MM.1S (cell line): ENCODE data around the gene HDGF.

Experiments
- EZH2 ChIP-seq: fragments of 300-600 bp; sonication (generic); optimal IDR thresholded peaks from 2 replicates; pipeline ENCODE3; 2017; ENCODE audit warnings: low read depth, mild to moderate bottlenecking, antibody characterized with exemption, low read length, mixed read lengths
- EZH2phosphoT487 ChIP-seq: fragments of 300-600 bp; sonication (generic); IDR thresholded peaks from 2 replicates; pipeline ENCODE4 v1.6.1; 2018; ENCODE audit warnings: antibody characterized with exemption, low read length
- TF ChIP-seq, protein P1 (sequence below): fragments of 300-600 bp; sonication (generic); IDR thresholded peaks from 2 replicates; pipeline ENCODE4 v1.5.1; 2016; ENCODE audit warnings: antibody characterized with exemption, low read length, mixed read lengths

DNA sequence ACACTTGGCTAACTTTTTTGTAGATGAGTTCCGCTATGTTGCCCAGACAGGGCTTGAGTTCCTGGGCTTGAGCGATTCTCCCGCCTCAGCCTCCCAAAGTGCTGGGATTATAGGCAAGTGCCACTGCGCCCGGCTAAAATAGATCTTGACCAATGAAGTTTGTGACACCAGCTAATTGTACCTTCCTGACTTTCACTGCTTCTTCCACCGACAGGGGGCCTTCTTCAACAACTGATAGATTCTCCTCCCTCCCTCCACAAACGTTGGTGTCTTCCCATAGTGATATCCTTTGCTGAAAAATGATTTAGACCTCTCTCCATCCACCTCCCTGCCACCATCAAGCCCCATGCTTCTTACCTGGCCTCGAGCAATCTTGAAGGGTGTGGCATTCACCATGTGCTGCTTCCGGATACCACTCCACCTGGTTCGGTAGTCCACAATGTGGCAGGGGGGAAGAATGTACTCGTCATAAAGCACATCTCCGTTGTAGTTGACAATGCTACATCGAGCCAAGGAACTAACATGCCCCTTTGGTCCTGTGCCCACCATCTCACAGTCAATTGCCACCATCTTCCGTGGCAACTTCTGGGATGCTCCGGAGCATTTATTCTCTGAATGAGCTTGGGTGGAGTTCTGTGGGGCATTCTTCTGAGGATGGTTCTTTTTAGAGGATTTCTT, 24.8 kb downstream of the HDGF start:
- TF ChIP-seq, protein P1, sequence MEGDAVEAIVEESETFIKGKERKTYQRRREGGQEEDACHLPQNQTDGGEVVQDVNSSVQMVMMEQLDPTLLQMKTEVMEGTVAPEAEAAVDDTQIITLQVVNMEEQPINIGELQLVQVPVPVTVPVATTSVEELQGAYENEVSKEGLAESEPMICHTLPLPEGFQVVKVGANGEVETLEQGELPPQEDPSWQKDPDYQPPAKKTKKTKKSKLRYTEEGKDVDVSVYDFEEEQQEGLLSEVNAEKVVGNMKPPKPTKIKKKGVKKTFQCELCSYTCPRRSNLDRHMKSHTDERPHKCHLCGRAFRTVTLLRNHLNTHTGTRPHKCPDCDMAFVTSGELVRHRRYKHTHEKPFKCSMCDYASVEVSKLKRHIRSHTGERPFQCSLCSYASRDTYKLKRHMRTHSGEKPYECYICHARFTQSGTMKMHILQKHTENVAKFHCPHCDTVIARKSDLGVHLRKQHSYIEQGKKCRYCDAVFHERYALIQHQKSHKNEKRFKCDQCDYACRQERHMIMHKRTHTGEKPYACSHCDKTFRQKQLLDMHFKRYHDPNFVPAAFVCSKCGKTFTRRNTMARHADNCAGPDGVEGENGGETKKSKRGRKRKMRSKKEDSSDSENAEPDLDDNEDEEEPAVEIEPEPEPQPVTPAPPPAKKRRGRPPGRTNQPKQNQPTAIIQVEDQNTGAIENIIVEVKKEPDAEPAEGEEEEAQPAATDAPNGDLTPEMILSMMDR: peak; percentile 89
- TF ChIP-seq EZH2 (no peak), EZH2phosphoT487 (no peak)
